Measurements from ENCODE around the gene SFXN5. TPM values are rescaled to one million over a fixed set of nuclear protein-coding genes. Genes with fewer than 3 reads are reported as not detected.

SFXN5 gene
- total RNA-seq, 1 experiment from 2014 or later = 27.8 TPM

GRCh38 chr2:72931280-72931910 lies 140.1 kb downstream of the SFXN5 start:
- Histone ChIP-seq H3K27me3 (ENCODE audit: control insufficient read depth, insufficient read depth, low read length) (peaks cover 18% of the 10 kb centered on the region), H3K9me3 (ENCODE audit: control insufficient read depth, insufficient read depth, low read depth, low read length) (no peaks in the 10 kb centered on the region), H3K4me1 (ENCODE audit: control insufficient read depth, insufficient read depth, low read length) (no peaks in the 10 kb centered on the region), H3K27ac (ENCODE audit: low read length) (no peak overlapping the region), H3K36me3 (ENCODE audit: control insufficient read depth, insufficient read depth, low read length) (no peaks in the 10 kb centered on the region), H3K4me3 (ENCODE audit: low read depth in 2 of 2, low read length in 2 of 2) (no peak overlapping the region)
- BruUV-seq (replicated peaks) = no TSS peak
- DNase-seq (ENCODE audit: low read depth, low spot score) (no peak), ATAC-seq (no peak)
- in situ Hi-C loops (cut with HindIII; ENCODE audit: low pct_unique_long_range_greater_than_20kb, low sequenced_read_pairs) (no loop called here), intact Hi-C loops (cut with micrococcal nuclease; ENCODE audit: unreplicated experiment) (no loop called here)
- TF ChIP-seq REST (IDR thresholded peaks at IDR 0.05; ENCODE audit: insufficient read depth in 1 of 2, low read depth in 2 of 2, low read length in 1 of 2) = no peak
- TF ChIP-seq CTCF (IDR thresholded peaks at IDR 0.05) = no peak
- TF ChIP-seq SIN3A (IDR thresholded peaks at IDR 0.05; ENCODE audit: borderline replicate concordance, insufficient read depth, low read depth, low read length) = no peak
- no peak for TF ChIP-seq TCF7L2 (IDR thresholded peaks at IDR 0.05; ENCODE audit: low read depth, low read length)
- no peak for TF ChIP-seq POLR2AphosphoS5 (IDR thresholded peaks at IDR 0.05; ENCODE audit: low read depth, low read length)
- CTCF ChIA-PET = no interaction called here
- POLR2A ChIA-PET = no interaction called here

- in situ Hi-C loops (cut with HindIII; ENCODE audit: low pct_unique_long_range_greater_than_20kb, low sequenced_read_pairs) (no loop called here), intact Hi-C loops (cut with micrococcal nuclease; ENCODE audit: unreplicated experiment) (no loop called here)
- DNase-seq (ENCODE audit: low read depth, low spot score) = no peak
- ATAC-seq = no peak
- H3K27me3 ChIP-seq (ENCODE audit: control insufficient read depth, insufficient read depth, low read length) = peaks cover 27% of the 10 kb centered on the region
- no peaks in the 10 kb centered on the region for H3K9me3 ChIP-seq (ENCODE audit: control insufficient read depth, insufficient read depth, low read depth, low read length)
- BruUV-seq (replicated peaks) = no TSS peak
- H3K27ac ChIP-seq (ENCODE audit: low read length) = no peak overlapping the region
- TF ChIP-seq CTCF (IDR thresholded peaks at IDR 0.05) (no peak), SIN3A (IDR thresholded peaks at IDR 0.05; ENCODE audit: borderline replicate concordance, insufficient read depth, low read depth, low read length) (no peak), POLR2AphosphoS5 (IDR thresholded peaks at IDR 0.05; ENCODE audit: low read depth, low read length) (no peak), REST (IDR thresholded peaks at IDR 0.05; ENCODE audit: insufficient read depth in 1 of 2, low read depth in 2 of 2, low read length in 1 of 2) (no peak), TCF7L2 (IDR thresholded peaks at IDR 0.05; ENCODE audit: low read depth, low read length) (no peak)
- POLR2A ChIA-PET = no interaction called here
- CTCF ChIA-PET = no interaction called here
- no peaks in the 10 kb centered on the region for H3K4me1 ChIP-seq (ENCODE audit: control insufficient read depth, insufficient read depth, low read length)
- no peaks in the 10 kb centered on the region for H3K36me3 ChIP-seq (ENCODE audit: control insufficient read depth, insufficient read depth, low read length)
- H3K4me3 ChIP-seq (ENCODE audit: low read depth in 2 of 2, low read length in 2 of 2) = no peak overlapping the region
Observed at GRCh38 chr2:72929010-72929409, 142.5 kb downstream of the SFXN5 start.

All from Panc1 (cell line).